ES-I3 (cell line): ENCODE data around the gene STK31.
A peak's percentile ranks its signal among the peaks of the same experiment; 100 is the strongest.
"Not testable (repeated sequence)": the region's sequence is repeated elsewhere in the genome, so short reads cannot be mapped to it uniquely, and the experiment has no call there.

ENCODE experiments used
- H3K36me3 ChIP-seq: 2 replicates; pipeline ENCODE4 v1.6.1; 2013; ENCODE audit warnings: mild to moderate bottlenecking, low read length, control low read depth, moderate library complexity; ENCODE audit not compliant: insufficient read depth
- H3K4me1 ChIP-seq: 2 replicates; pipeline ENCODE4 v1.6.1; 2013; ENCODE audit warnings: mild to moderate bottlenecking, control low read depth, low read length; ENCODE audit not compliant: insufficient read depth
- H3K9ac ChIP-seq: 2 replicates; pipeline ENCODE4 v1.6.1; 2013; ENCODE audit warnings: low read depth, mild to moderate bottlenecking, low read length, moderate library complexity
- H3K9me3 ChIP-seq: 2 replicates; pipeline ENCODE4 v1.6.1; 2013; ENCODE audit warnings: mild to moderate bottlenecking, low read length, moderate library complexity; ENCODE audit not compliant: control insufficient read depth, insufficient read depth

STK31 gene

GRCh38 chr7:23710000-23710399 is at the start of gene STK31:
TSS of gene STK31 (plus strand) at chr7:23710219. CDS start at chr7:23710286, 67 bp downstream.
- Histone ChIP-seq H3K4me1 (no peaks in the 10 kb centered on the region), H3K9me3 (peaks cover 8% of the 10 kb centered on the region), H3K36me3 (no peaks in the 10 kb centered on the region; the same call in 1 of the 2 replicates), H3K9ac (no peak within 1 kb of the TSS)

DNA sequence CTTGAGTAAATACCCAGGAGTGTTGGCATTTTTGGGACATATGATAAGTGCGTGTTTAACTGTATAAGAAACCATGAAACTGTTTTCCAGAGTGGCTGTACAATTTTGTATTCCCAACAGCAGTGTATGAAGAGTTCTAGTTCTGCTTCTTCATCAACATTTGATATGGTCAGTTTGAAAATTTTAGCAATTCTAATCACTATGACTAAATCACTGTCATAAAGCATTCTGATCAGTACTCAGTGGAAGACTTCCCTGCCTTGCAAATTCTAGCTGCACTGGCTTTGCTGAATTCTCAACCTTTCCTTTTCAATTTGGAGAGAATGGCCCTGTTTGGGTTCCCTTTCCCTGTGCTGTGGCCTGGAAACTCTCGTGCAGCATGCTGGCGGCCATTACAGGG is 48.6 kb upstream of the STK31 start:
- H3K36me3 ChIP-seq = no peaks in the 10 kb centered on the region
- peaks cover 3% of the 10 kb centered on the region; the same call in 1 of the 2 replicates for H3K9me3 ChIP-seq
- peaks cover 3% of the 10 kb centered on the region; the same call in 1 of the 2 replicates for H3K4me1 ChIP-seq
- H3K9ac ChIP-seq = no peak overlapping the region

DNA sequence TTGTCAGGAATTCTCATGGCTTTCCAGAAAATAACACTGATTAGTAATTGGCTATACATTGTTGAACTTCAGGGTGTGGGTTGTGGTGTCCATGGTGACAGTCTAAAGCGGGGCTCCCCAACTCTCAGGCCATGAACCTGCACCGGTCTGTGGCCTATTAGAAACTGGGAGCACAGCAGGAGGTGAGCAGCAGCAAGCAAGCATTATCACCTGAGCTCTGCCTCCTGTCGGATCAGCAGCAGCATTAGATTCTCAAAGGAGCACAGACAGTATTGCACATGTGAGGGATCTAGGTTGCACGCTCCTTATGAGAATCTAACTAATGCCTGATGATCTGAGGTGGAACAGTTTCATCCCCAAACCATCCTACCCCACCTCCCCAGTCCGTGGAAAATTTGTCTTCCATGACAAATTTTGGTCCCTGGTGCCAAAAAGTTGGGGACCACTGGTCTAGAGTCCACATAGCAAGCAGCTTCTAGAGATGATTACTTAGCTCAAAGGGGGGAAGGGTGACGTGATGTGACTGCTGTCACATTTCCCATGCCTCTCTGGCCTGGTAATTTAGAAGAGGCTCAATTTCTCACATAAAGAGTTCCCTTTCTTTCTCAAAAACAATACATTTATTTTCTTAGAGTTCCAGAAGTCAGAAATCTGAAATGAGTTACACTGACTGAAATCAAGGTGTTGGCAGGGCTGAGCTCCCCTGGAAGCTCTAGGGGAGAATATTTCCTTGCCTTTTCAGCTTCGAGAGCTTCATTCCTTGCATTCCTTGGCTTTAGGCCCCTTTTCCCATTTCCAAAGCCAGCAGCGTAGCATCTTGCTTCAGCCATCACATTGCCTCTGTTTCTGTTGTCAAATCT is 47.7 kb upstream of the STK31 start:
- Histone ChIP-seq H3K9me3 (peaks cover 3% of the 10 kb centered on the region; the same call in 1 of the 2 replicates), H3K9ac (no peak overlapping the region), H3K36me3 (no peaks in the 10 kb centered on the region), H3K4me1 (peaks cover 3% of the 10 kb centered on the region; the same call in 1 of the 2 replicates)

GRCh38 chr7:23662984-23663313 is 47.1 kb upstream of the STK31 start:
- no peaks in the 10 kb centered on the region for H3K36me3 ChIP-seq
- H3K4me1 ChIP-seq = peaks cover 3% of the 10 kb centered on the region; the same call in 1 of the 2 replicates
- peaks cover 3% of the 10 kb centered on the region; the same call in 1 of the 2 replicates for H3K9me3 ChIP-seq
- H3K9ac ChIP-seq = no peak overlapping the region

DNA sequence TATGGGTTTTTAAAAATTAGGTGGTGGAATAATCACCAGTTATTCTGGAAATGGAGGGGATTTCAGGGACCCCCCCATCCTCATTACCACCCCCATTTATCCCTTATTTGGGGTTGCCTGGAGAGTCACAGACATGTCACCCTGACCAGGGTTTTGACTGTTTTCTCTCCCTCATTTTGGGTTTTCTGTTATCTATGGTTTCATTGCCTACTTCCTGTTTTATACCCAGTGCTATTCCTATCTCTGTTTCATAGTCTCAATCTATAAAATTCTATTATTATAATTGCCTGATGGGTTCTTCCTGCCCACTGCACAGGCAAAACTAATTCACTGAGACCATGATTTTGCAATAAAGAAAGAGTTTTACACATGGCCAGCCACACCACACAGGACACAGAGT is 45.9 kb upstream of the STK31 start:
- H3K36me3 ChIP-seq = no peaks in the 10 kb centered on the region
- 0 out of 2 replicates have a peak, but pooled peaks cover under 1% of the 10 kb centered on the region for H3K9me3 ChIP-seq
- H3K9ac ChIP-seq = no peak overlapping the region
- peaks cover 3% of the 10 kb centered on the region; the same call in 1 of the 2 replicates for H3K4me1 ChIP-seq

GRCh38 chr7:23672033-23672432 is 38.0 kb upstream of the STK31 start:
- Histone ChIP-seq H3K36me3 (no peaks in the 10 kb centered on the region), H3K4me1 (no peaks in the 10 kb centered on the region), H3K9me3 (no peaks in the 10 kb centered on the region), H3K9ac (no peak overlapping the region)

- H3K36me3 ChIP-seq = no peaks in the 10 kb centered on the region; the same call in 1 of the 2 replicates
- no peaks in the 10 kb centered on the region; the same call in 1 of the 2 replicates for H3K9me3 ChIP-seq
- H3K9ac ChIP-seq = peak within 1 kb of the TSS; percentile 65
- no peaks in the 10 kb centered on the region for H3K4me1 ChIP-seq
Observed at GRCh38 chr7:23679898-23680413, 30.1 kb upstream of the STK31 start, which contains the start of gene FAM221A. TSS of gene FAM221A (plus strand) at chr7:23680199. CDS start at chr7:23680219, 20 bp downstream.

GRCh38 chr7:23680414-23681405 is 29.3 kb upstream of the STK31 start:
- no peaks in the 10 kb centered on the region; the same call in 1 of the 2 replicates for H3K9me3 ChIP-seq
- 0 out of 2 replicates have a peak, but pooled peaks cover 4% of the 10 kb centered on the region for H3K4me1 ChIP-seq
- peak overlapping the region; percentile 65 for H3K9ac ChIP-seq
- H3K36me3 ChIP-seq = no peaks in the 10 kb centered on the region; the same call in 1 of the 2 replicates

- not testable (repeated sequence) for H3K9ac ChIP-seq, H3K9me3 ChIP-seq, H3K36me3 ChIP-seq, H3K4me1 ChIP-seq
Observed at GRCh38 chr7:23684041-23684440, 26.0 kb upstream of the STK31 start.

GRCh38 chr7:23685731-23686130 is 24.3 kb upstream of the STK31 start:
- Histone ChIP-seq H3K4me1 (0 out of 2 replicates have a peak, but pooled peaks cover 4% of the 10 kb centered on the region), H3K9me3 (no peaks in the 10 kb centered on the region), H3K9ac (no peak overlapping the region), H3K36me3 (no peaks in the 10 kb centered on the region; the same call in 1 of the 2 replicates)

- Histone ChIP-seq H3K9me3 (no peaks in the 10 kb centered on the region), H3K36me3 (no peaks in the 10 kb centered on the region; the same call in 1 of the 2 replicates), H3K4me1 (0 out of 2 replicates have a peak, but pooled peaks cover 4% of the 10 kb centered on the region), H3K9ac (no peak overlapping the region)
Observed at GRCh38 chr7:23687011-23687410, 23.0 kb upstream of the STK31 start.

DNA sequence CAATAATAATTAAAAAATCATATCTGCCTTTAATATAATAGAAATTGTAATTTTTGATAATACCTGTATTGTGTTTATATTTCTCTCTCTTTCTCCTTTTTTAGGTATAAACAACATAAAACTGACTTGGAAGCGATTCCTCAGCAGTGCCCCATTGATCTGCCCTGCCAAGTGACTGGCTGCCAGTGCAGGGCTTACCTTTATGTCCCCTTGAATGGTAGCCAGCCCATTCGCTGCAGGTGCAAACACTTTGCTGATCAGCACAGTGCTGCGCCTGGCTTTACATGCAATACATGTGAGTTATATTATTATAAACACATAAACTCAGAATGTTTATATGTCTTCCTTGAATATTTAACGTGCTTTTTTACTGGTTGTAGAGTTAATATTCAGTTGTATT is 20.9 kb upstream of the STK31 start:
- Histone ChIP-seq H3K4me1 (0 out of 2 replicates have a peak, but pooled peaks cover 4% of the 10 kb centered on the region), H3K9me3 (no peaks in the 10 kb centered on the region), H3K9ac (no peak overlapping the region), H3K36me3 (no peaks in the 10 kb centered on the region)

- Histone ChIP-seq H3K36me3 (no peaks in the 10 kb centered on the region), H3K9ac (no peak overlapping the region), H3K4me1 (no peaks in the 10 kb centered on the region), H3K9me3 (no peaks in the 10 kb centered on the region)
Observed at GRCh38 chr7:23691320-23691719, 18.7 kb upstream of the STK31 start.

- Histone ChIP-seq H3K9ac (no peak overlapping the region), H3K36me3 (no peaks in the 10 kb centered on the region), H3K4me1 (no peaks in the 10 kb centered on the region), H3K9me3 (no peaks in the 10 kb centered on the region)
Observed at GRCh38 chr7:23693224-23693623, 16.8 kb upstream of the STK31 start.
